Mesenchymal stem cell (in vitro differentiated cells and primary cell): ENCODE measurements around the gene ATF4.
"Not testable (repeated sequence)": the region's sequence is repeated elsewhere in the genome, so short reads cannot be mapped to it uniquely, and the experiment has no call there.

Experiments
- DNase-seq: peaks from one replicate; pipeline ENCODE4 v3.0.0-alpha.2; 2013
- H2AFZ ChIP-seq: one replicate; pipeline ENCODE4 v1.6.1; 2013; ENCODE audit warnings: low read depth, mild to moderate bottlenecking, control low read depth, inconsistent platforms, low read length, moderate library complexity
- H2AK5ac ChIP-seq: 2 replicates; pipeline ENCODE4 v1.6.1; 2013; ENCODE audit warnings: low read length, moderate library complexity, mild to moderate bottlenecking, inconsistent platforms; ENCODE audit not compliant: severe bottlenecking
- H2BK120ac ChIP-seq: one replicate; pipeline ENCODE4 v1.6.1; 2013; ENCODE audit warnings: low read depth, mild to moderate bottlenecking, inconsistent platforms, low read length, moderate library complexity
- H2BK12ac ChIP-seq, 2 experiments: one replicate each; pipeline ENCODE4 v1.6.1; 2013; ENCODE audit warnings: inconsistent platforms in 2 of 2, low read length in 2 of 2, mild to moderate bottlenecking in 2 of 2, moderate library complexity in 2 of 2, control low read depth in 1 of 2
- H2BK15ac ChIP-seq: one replicate; pipeline ENCODE4 v1.6.1; 2013; ENCODE audit warnings: mild to moderate bottlenecking, low read depth, inconsistent platforms; ENCODE audit not compliant: poor library complexity, severe bottlenecking
- H2BK5ac ChIP-seq: 2 replicates; pipeline ENCODE4 v1.6.1; 2013; ENCODE audit warnings: low read depth, mild to moderate bottlenecking, low read length, control low read depth, inconsistent platforms; ENCODE audit not compliant: poor library complexity, severe bottlenecking
- H3K14ac ChIP-seq, 2 experiments: one replicate each; pipeline ENCODE4 v1.6.1; 2013; ENCODE audit warnings: inconsistent platforms in 2 of 2, low read length in 2 of 2, control low read depth in 1 of 2, mild to moderate bottlenecking in 1 of 2, moderate library complexity in 1 of 2
- H3K18ac ChIP-seq, 2 experiments: one replicate each; pipeline ENCODE4 v1.6.1; 2013; ENCODE audit warnings: inconsistent platforms in 2 of 2, low read length in 2 of 2, control low read depth in 1 of 2, low read depth in 1 of 2, mild to moderate bottlenecking in 1 of 2
- H3K23ac ChIP-seq, 2 experiments: one replicate each; pipeline ENCODE4 v1.6.1; 2013; ENCODE audit warnings: inconsistent platforms in 2 of 2, low read length in 2 of 2, mild to moderate bottlenecking in 2 of 2, moderate library complexity in 2 of 2, control low read depth in 1 of 2
- H3K27ac ChIP-seq: 2 replicates; pipeline ENCODE4 v1.5.1; 2013; ENCODE audit warnings: mild to moderate bottlenecking, moderate library complexity, low read length, control low read depth, inconsistent platforms; ENCODE audit not compliant: poor library complexity, severe bottlenecking
- H3K27me3 ChIP-seq, 2 experiments: 2 replicates each; pipeline versions ENCODE4 v1.6.1 to v1.7.0; 2013; ENCODE audit warnings: low read length in 2 of 2, mild to moderate bottlenecking in 2 of 2, moderate library complexity in 2 of 2, control low read depth in 1 of 2, inconsistent platforms in 1 of 2; ENCODE audit not compliant: control insufficient read depth in 1 of 2, insufficient read depth in 1 of 2
- H3K36me3 ChIP-seq, 2 experiments: 2 replicates each; pipeline versions ENCODE4 v1.6.1 to v1.7.0; 2013; ENCODE audit warnings: low read length in 2 of 2, control low read depth in 1 of 2, inconsistent platforms in 1 of 2, low read depth in 1 of 2, mild to moderate bottlenecking in 1 of 2; ENCODE audit not compliant: insufficient read depth in 2 of 2, control insufficient read depth in 1 of 2
- H3K4ac ChIP-seq, 2 experiments: one replicate each; pipeline ENCODE4 v1.6.1; 2013; ENCODE audit warnings: inconsistent platforms in 2 of 2, low read length in 2 of 2, mild to moderate bottlenecking in 2 of 2, moderate library complexity in 2 of 2, control low read depth in 1 of 2, low read depth in 1 of 2
- H3K4me1 ChIP-seq: 2 replicates; pipeline ENCODE4 v1.6.1; 2013; ENCODE audit warnings: low read depth, low read length, control low read depth; ENCODE audit not compliant: control insufficient read depth, insufficient read depth
- H3K4me2 ChIP-seq: 2 replicates; pipeline ENCODE4 v1.6.1; 2013; ENCODE audit warnings: low read length, mild to moderate bottlenecking, inconsistent platforms; ENCODE audit not compliant: poor library complexity, severe bottlenecking
- H3K4me3 ChIP-seq, 2 experiments: 2 replicates each; pipeline versions ENCODE4 v1.5.1 to v1.7.0; 2013; ENCODE audit warnings: low read length in 2 of 2, mild to moderate bottlenecking in 2 of 2, control low read depth in 1 of 2, low read depth in 1 of 2; ENCODE audit not compliant: insufficient read depth in 1 of 2
- H3K79me1 ChIP-seq: replicated peaks from 2 replicates; pipeline ENCODE4 v1.6.1; 2013; ENCODE audit warnings: mild to moderate bottlenecking, control low read depth, low read length, inconsistent platforms; ENCODE audit not compliant: poor library complexity, severe bottlenecking
- H3K9ac ChIP-seq: 2 replicates; pipeline ENCODE4 v1.7.0; 2013; ENCODE audit warnings: mild to moderate bottlenecking, low read length, moderate library complexity
- H3K9me3 ChIP-seq: 2 replicates; pipeline ENCODE4 v1.7.0; 2013; ENCODE audit warnings: mild to moderate bottlenecking, low read length; ENCODE audit not compliant: control insufficient read depth
- H4K8ac ChIP-seq: one replicate; pipeline ENCODE4 v1.6.1; 2013; ENCODE audit warnings: inconsistent platforms, mild to moderate bottlenecking, low read length, moderate library complexity
- H4K91ac ChIP-seq: one replicate; pipeline ENCODE4 v1.6.1; 2013; ENCODE audit warnings: mild to moderate bottlenecking, low read length, inconsistent platforms
- WGBS: methylation state at CpG from one replicate; pipeline ENCODE4 v1.1.7; 2013; ENCODE audit warnings: mixed read lengths; 5-methylcytosine and 5-hydroxymethylcytosine counted together

ATF4 gene

GRCh38 chr22:39519681-39520225 lies 609 bp upstream of the ATF4 start:
- Histone ChIP-seq H3K79me1 (peaks cover 19% of the 10 kb centered on the region), H4K91ac (peak overlapping the region; percentile 96), H2AFZ (peak overlapping the region; percentile 59), H3K4me3 (peak overlapping the region; percentile 77 to 97), H3K27me3 (no peaks in the 10 kb centered on the region), H2BK15ac (peak overlapping the region; percentile 97), H3K27ac (peak overlapping the region; percentile 94), H3K4ac (peak overlapping the region; percentile 71 to 89), H3K4me1 (peaks cover 19% of the 10 kb centered on the region), H2BK12ac (no peak overlapping the region), H2BK120ac (no peak overlapping the region), H3K36me3 (peaks cover 46 to 63% of the 10 kb centered on the region in 2 experiments), H3K9ac (peak overlapping the region; percentile 100), H3K9me3 (no peaks in the 10 kb centered on the region), H4K8ac (peak overlapping the region; percentile 82), H3K4me2 (peak overlapping the region; percentile 72), H3K14ac (peak overlapping the region in 1 of 2 experiments; percentile 72), H3K18ac (peak overlapping the region; percentile 85 to 93), H3K23ac (peak overlapping the region in 1 of 2 experiments; percentile 18), H2AK5ac (peak overlapping the region; percentile 37), H2BK5ac (peak overlapping the region; percentile 49)
- DNase-seq = peak; percentile 100
- WGBS = under 1% methylated on average over 47 of the region's 47 CpGs

DNA sequence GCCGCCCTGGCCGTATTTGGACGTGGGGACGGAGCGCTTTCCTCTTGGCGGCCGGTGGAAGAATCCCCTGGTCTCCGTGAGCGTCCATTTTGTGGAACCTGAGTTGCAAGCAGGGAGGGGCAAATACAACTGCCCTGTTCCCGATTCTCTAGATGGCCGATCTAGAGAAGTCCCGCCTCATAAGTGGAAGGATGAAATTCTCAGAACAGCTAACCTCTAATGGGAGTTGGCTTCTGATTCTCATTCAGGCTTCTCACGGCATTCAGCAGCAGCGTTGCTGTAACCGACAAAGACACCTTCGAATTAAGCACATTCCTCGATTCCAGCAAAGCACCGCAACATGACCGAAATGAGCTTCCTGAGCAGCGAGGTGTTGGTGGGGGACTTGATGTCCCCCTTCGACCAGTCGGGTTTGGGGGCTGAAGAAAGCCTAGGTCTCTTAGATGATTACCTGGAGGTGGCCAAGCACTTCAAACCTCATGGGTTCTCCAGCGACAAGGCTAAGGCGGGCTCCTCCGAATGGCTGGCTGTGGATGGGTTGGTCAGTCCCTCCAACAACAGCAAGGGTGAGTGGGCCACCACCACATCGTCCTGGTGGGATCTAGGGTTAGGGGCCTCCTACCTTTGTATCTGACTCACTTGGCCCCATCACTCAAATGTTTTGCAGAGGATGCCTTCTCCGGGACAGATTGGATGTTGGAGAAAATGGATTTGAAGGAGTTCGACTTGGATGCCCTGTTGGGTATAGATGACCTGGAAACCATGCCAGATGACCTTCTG lies 934 bp downstream of the ATF4 start:
- not testable (repeated sequence) for DNase-seq, H3K4ac ChIP-seq, H2AFZ ChIP-seq, H3K27me3 ChIP-seq, H2BK12ac ChIP-seq, H4K91ac ChIP-seq, H3K23ac ChIP-seq, H4K8ac ChIP-seq, H2BK15ac ChIP-seq, H3K9me3 ChIP-seq, H2BK120ac ChIP-seq, H2AK5ac ChIP-seq
- peak overlapping the region; percentile 82 for H3K4me2 ChIP-seq
- H3K4me1 ChIP-seq = peaks cover 25% of the 10 kb centered on the region
- peak overlapping the region; percentile 97 to 99 for H3K18ac ChIP-seq
- peak overlapping the region; percentile 87 to 97 for H3K4me3 ChIP-seq
- peak overlapping the region in 1 of 2 experiments; percentile 78 for H3K14ac ChIP-seq
- peak overlapping the region; percentile 100 for H3K9ac ChIP-seq
- WGBS = 3% methylated on average over 23 of the region's 28 CpGs
- H3K36me3 ChIP-seq = peaks cover 47 to 52% of the 10 kb centered on the region in 2 experiments
- H2BK5ac ChIP-seq = peak overlapping the region; percentile 39
- peaks cover 14% of the 10 kb centered on the region for H3K79me1 ChIP-seq
- peak overlapping the region; percentile 81 for H3K27ac ChIP-seq

- H3K23ac ChIP-seq, H2BK12ac ChIP-seq, H2BK5ac ChIP-seq, H3K9me3 ChIP-seq, H2AK5ac ChIP-seq, H2AFZ ChIP-seq, DNase-seq, H3K27me3 ChIP-seq, H4K8ac ChIP-seq, H2BK120ac ChIP-seq, H3K14ac ChIP-seq, H4K91ac ChIP-seq, H3K18ac ChIP-seq, H2BK15ac ChIP-seq, H3K4ac ChIP-seq: not testable (repeated sequence)
- WGBS = 58% methylated on average over 5 of the region's 5 CpGs
- Histone ChIP-seq H3K79me1 (peaks cover 11% of the 10 kb centered on the region), H3K27ac (peak overlapping the region; percentile 31), H3K9ac (peak overlapping the region; percentile 100), H3K4me2 (peak overlapping the region; percentile 82), H3K4me1 (peaks cover 30% of the 10 kb centered on the region), H3K4me3 (peak overlapping the region in 1 of 2 experiments; percentile 97), H3K36me3 (peaks cover 47 to 48% of the 10 kb centered on the region in 2 experiments)
Observed at GRCh38 chr22:39522091-39522490, 1.7 kb downstream of the ATF4 start.

- no peaks in the 10 kb centered on the region for H3K9me3 ChIP-seq
- H4K8ac ChIP-seq = no peak overlapping the region
- no peak overlapping the region for H2BK15ac ChIP-seq
- H3K4ac ChIP-seq = no peak overlapping the region
- no peak overlapping the region for H2BK5ac ChIP-seq
- H3K27me3 ChIP-seq = no peaks in the 10 kb centered on the region
- H3K23ac ChIP-seq = peak overlapping the region in 1 of 2 experiments; percentile 6
- DNase-seq = peak; percentile 57
- H3K79me1 ChIP-seq = peaks cover 6% of the 10 kb centered on the region
- no peak overlapping the region for H2AFZ ChIP-seq
- peak overlapping the region; percentile 82 for H3K4me2 ChIP-seq
- peak overlapping the region; percentile 100 for H3K9ac ChIP-seq
- H3K27ac ChIP-seq = peak overlapping the region; percentile 9
- H3K4me3 ChIP-seq = peak overlapping the region; percentile 49 to 97
- H4K91ac ChIP-seq = no peak overlapping the region
- peaks cover 36% of the 10 kb centered on the region for H3K4me1 ChIP-seq
- H3K14ac ChIP-seq = peak overlapping the region in 1 of 2 experiments; percentile 5
- no peak overlapping the region for H2BK120ac ChIP-seq
- peaks cover 46% of the 10 kb centered on the region in 2 experiments for H3K36me3 ChIP-seq
- no peak overlapping the region for H2BK12ac ChIP-seq
- WGBS = 60% methylated on average over 14 of the region's 14 CpGs
- no peak overlapping the region for H2AK5ac ChIP-seq
- H3K18ac ChIP-seq = no peak overlapping the region
Observed at GRCh38 chr22:39522567-39523300, 2.4 kb downstream of the ATF4 start.
